Stimulated activated CD4-positive, alpha-beta T cell treated with anti-CD3 and anti-CD28 coated beads, Interleukin-4, amount 100 ng/mL, for 4 hours (primary cell): ENCODE measurements around the gene MTA2.
"Not testable (repeated sequence)": the region's sequence is repeated elsewhere in the genome, so short reads cannot be mapped to it uniquely, and the experiment has no call there.

Experiments used
- DNase-seq, 2 experiments: peaks; one replicate each; pipeline ENCODE4 v3.0.0-alpha.2; 2020

Gene MTA2

DNA sequence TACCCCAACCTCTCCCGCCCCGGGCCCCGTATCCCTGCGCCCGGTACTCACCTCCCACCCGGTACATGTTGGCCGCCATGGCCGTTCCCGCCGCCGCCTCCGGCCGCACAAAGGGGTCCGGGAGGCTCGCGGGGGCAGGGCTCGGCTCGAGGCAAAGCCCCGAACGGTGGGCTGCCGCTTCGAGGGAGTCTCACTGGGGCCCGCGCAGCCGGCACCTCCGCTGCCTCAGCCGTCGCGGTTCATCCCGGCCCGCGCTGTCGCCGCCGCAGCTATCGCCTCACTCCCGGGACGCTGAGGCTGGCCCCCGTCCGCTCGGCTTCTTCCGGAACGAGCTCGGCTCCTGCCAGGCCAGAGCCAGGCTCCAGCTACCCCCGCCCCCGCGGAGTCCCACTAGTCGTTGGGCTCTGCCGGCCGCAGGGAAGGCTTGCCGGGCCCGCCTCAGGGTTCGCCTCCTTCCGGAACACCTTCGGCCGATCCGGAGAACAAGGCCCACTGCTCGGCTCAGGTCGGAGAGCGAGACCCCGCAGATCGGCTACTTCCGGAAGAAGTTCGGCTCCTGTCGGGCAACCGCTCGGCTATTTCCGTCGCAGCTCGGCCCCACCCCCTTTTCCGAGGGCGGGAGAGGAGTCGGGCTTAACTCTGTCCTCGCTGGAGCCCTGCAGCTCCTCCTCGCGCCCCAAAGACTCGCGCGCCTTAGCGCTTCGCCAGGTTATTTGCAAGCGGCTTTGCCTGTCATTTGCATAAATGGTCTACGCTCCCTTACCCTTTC lies at the start of gene MTA2:
MTA2 (minus strand) TSS at position 494 of the 769 bp plus-strand sequence; CDS start at position 79, 415 bp downstream.
- peak; percentile 99 for DNase-seq

DNA sequence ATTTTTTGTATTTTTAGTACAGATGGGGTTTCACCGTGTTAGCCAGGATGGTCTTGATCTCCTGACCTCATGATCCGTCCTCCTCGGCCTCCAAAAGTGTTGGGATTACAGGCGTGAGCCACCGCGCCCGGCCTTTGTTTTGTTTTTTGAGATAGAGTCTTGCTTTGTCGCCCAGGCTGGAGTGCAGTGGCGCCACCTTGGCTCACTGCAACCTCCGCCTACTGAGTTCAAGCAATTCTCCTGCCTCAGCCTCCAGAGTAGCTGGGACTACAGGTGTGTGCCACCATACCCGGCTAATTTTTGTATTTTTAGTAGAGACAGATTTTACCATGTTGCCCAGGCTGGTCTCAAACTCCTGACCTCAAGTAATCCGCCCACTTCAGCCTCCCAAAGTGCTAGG lies 48.6 kb upstream of the MTA2 start:
- DNase-seq = not testable (repeated sequence)

DNA sequence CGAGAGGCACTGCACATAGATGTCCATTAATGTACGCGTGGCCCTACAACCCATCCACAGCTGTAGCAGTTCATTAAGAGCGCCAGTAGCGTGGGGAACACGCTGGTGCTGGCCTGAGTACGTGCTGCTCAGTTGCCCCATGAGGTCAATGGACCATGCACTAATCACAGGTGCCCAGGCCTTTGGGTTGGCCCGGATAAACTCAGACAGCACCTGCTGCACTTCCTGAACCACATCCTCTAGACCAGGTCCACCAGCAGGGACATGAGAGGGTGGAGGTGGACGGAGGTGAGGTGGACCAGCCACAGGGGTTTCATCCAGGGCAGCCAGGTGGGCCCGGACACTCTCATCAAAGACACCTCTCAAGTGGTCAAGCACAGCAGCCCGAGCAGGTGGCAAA lies 47.8 kb upstream of the MTA2 start:
- DNase-seq = no peak

DNA sequence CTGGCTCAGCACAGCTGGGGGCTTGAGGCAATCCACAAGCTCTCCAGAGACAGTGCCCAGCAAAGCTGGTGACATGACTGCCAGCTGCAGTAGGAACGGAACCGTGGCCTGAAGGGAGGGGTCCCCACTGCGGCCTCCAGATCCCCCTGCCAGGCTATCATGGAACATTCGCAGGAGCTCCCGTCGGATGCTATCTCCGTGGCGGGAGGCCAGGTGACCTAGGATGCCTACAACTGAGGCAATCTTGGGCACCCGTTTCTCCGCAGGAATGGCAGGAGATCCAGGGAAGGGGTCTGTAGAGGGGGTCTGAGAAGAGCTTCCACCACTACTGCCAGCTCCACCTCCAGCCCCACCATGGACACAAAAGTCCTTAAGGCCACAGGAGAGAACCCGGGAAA lies 47.3 kb upstream of the MTA2 start:
- no peak for DNase-seq

- DNase-seq = no peak
Measured at GRCh38 chr11:62648185-62648966, 46.7 kb upstream of the MTA2 start.

- DNase-seq = no peak
Measured at GRCh38 chr11:62647609-62648005, 45.9 kb upstream of the MTA2 start.

DNA sequence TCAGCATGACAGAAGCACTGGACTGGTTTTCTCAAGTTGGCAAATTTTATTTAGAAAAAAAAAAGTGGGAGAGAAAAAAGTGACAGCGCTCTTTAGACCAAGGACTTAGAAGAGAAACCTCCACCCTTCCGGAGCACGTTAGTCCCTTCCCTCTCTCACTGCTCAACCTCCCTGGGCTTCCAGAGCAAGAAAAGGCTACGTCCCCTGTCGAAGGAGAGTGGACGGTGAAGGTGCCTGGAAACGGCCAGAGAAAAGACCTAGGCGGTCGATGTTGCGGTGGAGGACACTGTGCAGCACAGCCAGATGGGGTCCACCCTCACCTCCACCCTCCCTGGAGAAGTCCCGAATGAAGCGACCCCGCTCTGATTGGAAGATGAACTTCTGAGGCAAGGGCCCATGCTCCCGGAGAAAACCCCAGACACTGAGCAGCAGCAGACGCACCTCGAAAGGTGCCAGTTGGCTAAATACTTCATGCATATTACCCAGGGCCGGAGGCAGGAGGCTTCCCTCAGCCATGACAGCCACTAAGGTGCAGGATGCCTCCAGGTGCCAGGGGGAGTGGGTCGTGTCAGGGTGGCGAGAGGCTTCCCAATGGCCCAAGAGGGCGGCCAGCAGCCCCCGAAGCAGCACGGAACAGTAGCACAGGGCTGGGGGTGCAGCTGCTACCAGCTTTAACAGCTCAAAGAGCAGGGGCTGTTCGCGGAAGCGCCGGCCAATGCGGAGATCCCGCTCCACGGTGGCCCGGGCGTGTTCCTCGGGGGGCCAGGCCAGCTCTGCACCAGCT lies 45.4 kb upstream of the MTA2 start:
- no peak for DNase-seq

- peak; percentile 99 for DNase-seq
Measured at GRCh38 chr11:62645946-62646824, 44.5 kb upstream of the MTA2 start, which contains the start of gene GANAB. Gene GANAB (minus strand): TSS chr11:62646613. CDS start chr11:62646599, 14 bp downstream.

DNA sequence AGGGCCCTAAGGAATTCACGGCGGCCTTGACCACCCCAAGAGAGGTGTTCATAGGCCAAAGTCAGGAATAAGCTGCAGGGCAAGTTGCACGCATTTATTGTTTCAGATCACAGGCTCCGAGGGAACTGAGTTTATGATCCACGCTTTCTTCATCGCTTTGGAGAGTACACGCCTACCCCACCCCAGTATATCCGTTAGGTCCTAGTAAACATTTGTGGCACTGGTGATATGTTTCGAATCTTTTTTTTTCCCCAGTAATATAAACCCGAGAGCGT lies 43.9 kb upstream of the MTA2 start:
- DNase-seq = no peak

DNA sequence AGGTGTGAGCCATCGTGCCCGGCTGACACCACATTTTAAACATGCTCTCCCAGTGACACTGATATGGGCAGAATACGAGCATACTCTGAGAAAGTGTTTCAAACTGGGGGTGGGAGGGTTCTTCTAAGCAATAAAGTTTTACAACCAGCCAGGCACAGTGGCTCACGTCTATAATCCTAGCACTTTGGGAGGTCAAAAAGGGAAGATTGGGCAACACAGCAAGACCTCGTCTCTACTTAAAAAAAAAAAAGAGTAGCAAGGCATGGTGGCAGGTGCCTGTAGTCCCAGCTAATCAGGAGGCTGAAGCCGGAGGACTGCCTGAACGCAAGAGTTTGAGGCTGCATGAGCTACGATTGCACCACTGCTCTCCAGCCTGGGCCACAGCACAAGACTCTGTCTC lies 42.6 kb upstream of the MTA2 start:
- no peak for DNase-seq

- no peak for DNase-seq
Measured at GRCh38 chr11:62632492-62632891, 30.8 kb upstream of the MTA2 start.

DNA sequence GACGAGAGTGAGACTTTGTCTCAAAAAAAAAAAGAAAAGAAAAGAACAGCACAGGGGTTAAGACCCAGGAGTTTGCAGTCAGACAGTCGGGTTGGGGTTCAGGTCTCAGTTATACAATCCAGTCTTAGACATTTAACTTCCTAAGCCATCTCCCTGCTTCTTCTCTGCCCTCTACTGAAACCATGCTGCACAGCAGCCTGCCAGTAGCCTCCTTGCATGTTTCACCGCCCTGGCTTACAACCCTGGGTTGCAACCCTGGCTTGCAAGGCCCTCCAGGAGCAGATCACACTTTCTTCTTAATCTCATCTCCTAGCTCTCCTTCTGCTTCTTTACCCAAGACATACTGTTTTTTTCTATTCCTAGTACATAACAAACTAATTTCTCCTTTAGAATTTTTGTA lies 26.0 kb upstream of the MTA2 start:
- DNase-seq = no peak

DNA sequence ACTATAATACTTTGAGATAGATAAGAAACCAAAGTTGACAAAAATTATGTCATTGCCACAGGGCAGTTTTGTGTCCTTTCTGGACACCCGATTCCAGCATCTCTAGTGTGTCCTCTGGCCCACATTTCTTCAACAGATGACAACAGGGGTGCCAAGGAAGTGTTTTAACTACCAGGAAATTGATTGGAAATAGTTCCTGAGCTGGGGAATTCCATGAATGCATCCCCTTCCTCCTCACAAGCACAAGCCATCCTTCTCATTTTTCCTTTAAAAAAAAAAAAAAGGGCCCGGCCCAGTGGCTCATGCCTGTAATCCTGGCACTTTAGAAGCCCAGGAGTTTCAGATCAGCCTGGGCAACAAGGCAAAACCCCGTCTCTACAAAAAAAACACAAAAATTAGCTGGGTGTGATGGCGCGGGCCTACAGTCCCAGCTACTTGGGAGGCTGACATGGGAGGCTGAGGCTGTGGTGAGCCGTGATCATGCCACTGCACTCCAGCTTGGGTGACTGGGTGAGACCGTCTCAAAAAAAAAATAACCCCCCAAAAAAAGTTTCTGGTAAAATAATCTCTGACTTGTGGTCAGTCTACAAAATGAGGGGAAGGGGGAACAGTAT lies 20.9 kb upstream of the MTA2 start:
- DNase-seq = no peak

DNA sequence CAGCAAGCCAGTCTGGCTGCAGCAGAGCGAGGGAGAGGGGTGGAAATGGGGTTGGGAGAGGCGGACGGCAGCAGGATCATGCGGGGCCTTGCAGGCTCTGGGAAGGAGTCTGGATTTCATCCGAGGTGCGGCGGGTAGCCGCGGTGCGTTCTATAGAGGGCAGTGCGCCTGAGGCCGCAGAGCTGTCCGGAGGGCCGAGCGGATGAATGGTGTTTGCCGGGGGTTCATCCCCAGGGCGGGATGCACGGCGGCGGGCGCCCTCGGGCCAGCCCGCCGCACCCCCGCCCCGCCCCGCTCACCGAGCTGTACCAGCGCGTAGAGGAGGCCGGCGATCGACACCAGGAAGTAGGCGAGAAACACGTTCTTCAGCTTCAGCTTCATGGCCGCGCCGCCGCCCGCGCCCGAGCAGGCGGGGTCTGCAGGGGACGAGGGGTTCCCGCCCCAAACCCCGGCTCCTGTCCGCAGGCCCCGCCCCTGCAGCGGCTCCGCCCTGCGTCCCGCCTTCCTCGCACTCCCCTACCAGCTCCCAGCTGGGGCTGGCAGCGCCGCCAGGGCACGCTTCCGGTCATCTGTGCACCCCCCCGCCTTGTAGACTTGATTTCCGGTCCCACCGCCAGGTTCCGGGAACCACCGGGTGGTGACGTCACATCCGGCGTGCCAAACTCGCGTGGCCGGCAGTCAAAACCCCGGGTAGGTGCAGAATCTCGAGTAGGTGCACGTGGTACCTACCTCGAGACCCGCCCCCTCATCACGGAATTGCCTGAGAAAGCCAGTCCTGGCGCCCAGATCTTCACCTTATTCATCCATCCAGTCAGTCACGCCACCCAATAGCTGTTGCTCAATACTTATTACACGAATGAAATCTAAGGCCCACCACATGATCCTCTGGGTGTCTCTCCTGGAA lies 20.2 kb upstream of the MTA2 start, which contains the start of gene B3GAT3:
B3GAT3 (minus strand) TSS at position 420 of the 904 bp plus-strand sequence; CDS start at position 381, 39 bp downstream.
- peak; percentile 94 to 98 for DNase-seq

GRCh38 chr11:62621027-62621566 lies 19.4 kb upstream of the MTA2 start:
- DNase-seq = no peak

DNA sequence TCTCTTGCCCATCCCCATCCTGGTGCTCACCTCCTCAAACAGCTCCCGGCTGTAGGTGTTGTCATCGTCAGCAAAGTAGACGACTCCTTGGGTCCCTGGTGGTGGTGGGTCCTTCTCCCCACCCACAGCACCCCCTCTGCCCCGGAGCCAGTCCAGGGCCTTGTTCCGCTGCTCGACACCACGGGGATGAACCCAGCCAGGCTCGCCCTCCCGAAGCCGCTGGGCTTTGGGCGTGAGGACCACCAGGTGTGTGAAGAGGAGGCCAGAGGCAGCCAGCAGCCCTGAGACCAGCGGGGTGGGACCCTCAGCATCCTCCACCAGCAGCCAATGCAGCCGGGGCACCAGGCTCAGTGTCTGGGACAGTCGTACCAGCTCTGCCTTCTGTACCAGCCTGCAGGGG lies 15.3 kb upstream of the MTA2 start:
- DNase-seq = not testable (repeated sequence)

- DNase-seq = no peak
Measured at GRCh38 chr11:62615521-62615920, 13.9 kb upstream of the MTA2 start.

DNA sequence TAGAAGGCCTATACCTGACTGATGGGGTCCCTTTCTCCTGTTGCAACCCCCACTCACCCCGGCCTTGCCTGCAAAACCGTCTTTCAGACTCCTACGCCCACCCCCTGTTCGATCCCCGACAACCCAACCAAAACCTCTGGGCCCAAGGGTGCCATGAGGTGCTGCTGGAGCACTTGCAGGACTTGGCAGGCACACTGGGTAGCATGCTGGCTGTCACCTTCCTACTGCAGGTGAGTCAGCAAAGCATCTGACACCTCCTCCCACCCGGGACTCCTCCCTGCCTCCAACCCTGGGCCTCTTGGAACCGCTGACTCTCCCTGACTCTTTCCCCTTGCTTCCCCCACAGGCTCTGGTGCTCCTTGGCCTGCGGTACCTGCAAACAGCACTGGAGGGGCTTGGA lies 12.6 kb upstream of the MTA2 start:
- peak; percentile 45 to 61 for DNase-seq

- DNase-seq = no peak
Measured at GRCh38 chr11:62613291-62613778, 11.7 kb upstream of the MTA2 start.
